Muscle layer of colon (tissue), 2 donors: Measurements from ENCODE around the gene NACC1.

Source experiments
- H3K27ac ChIP-seq: one replicate; pipeline ENCODE4 v1.7.0; 2013; ENCODE audit warnings: low read depth, mild to moderate bottlenecking, low read length, moderate library complexity
- H3K27me3 ChIP-seq, 2 donors: one replicate each; pipeline ENCODE4 v1.7.0; 2013; ENCODE audit warnings: low read length in 2 of 2, mild to moderate bottlenecking in 2 of 2; ENCODE audit not compliant: insufficient read depth in 2 of 2, control insufficient read depth in 1 of 2
- H3K36me3 ChIP-seq: one replicate; pipeline ENCODE4 v1.7.0; 2013; ENCODE audit warnings: mild to moderate bottlenecking, low read length; ENCODE audit not compliant: insufficient read depth
- H3K4me1 ChIP-seq: one replicate; pipeline ENCODE4 v1.7.0; 2013; ENCODE audit warnings: mild to moderate bottlenecking, low read length; ENCODE audit not compliant: insufficient read depth
- H3K4me3 ChIP-seq, 2 donors: one replicate each; pipeline ENCODE4 v1.7.0; 2013; ENCODE audit warnings: low read length in 2 of 2, low read depth in 1 of 2, mild to moderate bottlenecking in 1 of 2, moderate library complexity in 1 of 2
- H3K9ac ChIP-seq: one replicate; pipeline ENCODE4 v1.7.0; 2013; ENCODE audit warnings: low read length
- H3K9me3 ChIP-seq: one replicate; pipeline ENCODE4 v1.7.0; 2013; ENCODE audit warnings: mild to moderate bottlenecking, low read length
- donor health status: abdominal sarcoma.
- donor health status: Adenocarcinoma of cecum.

The NACC1 gene

GRCh38 chr19:13103581-13104359, 14.3 kb upstream of the NACC1 start:
- peak overlapping the region; percentile 45 for H3K9ac ChIP-seq
- H3K4me3 ChIP-seq: no peak overlapping the region
- H3K9me3 ChIP-seq: no peaks in the 10 kb centered on the region
- H3K36me3 ChIP-seq: peaks cover 5% of the 10 kb centered on the region
- H3K27me3 ChIP-seq: no peaks in the 10 kb centered on the region
- peaks cover 27% of the 10 kb centered on the region for H3K4me1 ChIP-seq
- H3K27ac ChIP-seq: peak overlapping the region; percentile 54

- no peaks in the 10 kb centered on the region for H3K9me3 ChIP-seq
- no peak overlapping the region for H3K27ac ChIP-seq
- no peaks in the 10 kb centered on the region for H3K27me3 ChIP-seq
- no peak overlapping the region for H3K9ac ChIP-seq
- no peak overlapping the region for H3K4me3 ChIP-seq
- H3K36me3 ChIP-seq: peaks cover 5% of the 10 kb centered on the region
- peaks cover 23% of the 10 kb centered on the region for H3K4me1 ChIP-seq
These were observed 13.7 kb upstream of the NACC1 start for GRCh38 chr19:13104360-13104847.

- Histone ChIP-seq H3K4me1 (peaks cover 19% of the 10 kb centered on the region), H3K9ac (no peak overlapping the region), H3K27me3 (no peaks in the 10 kb centered on the region), H3K27ac (peak overlapping the region; percentile 39), H3K36me3 (peaks cover 5% of the 10 kb centered on the region), H3K9me3 (no peaks in the 10 kb centered on the region), H3K4me3 (no peak overlapping the region)
These were observed 13.0 kb upstream of the NACC1 start for GRCh38 chr19:13104848-13105711.

- Histone ChIP-seq H3K4me1 (no peaks in the 10 kb centered on the region), H3K9ac (no peak overlapping the region), H3K27ac (no peak overlapping the region), H3K27me3 (no peaks in the 10 kb centered on the region), H3K36me3 (peaks cover 5% of the 10 kb centered on the region), H3K9me3 (no peaks in the 10 kb centered on the region), H3K4me3 (no peak overlapping the region)
These were observed 8.5 kb upstream of the NACC1 start for GRCh38 chr19:13109361-13110098.

- H3K36me3 ChIP-seq: peaks cover 9% of the 10 kb centered on the region
- H3K9ac ChIP-seq: no peak overlapping the region
- no peaks in the 10 kb centered on the region for H3K9me3 ChIP-seq
- H3K4me1 ChIP-seq: no peaks in the 10 kb centered on the region
- H3K4me3 ChIP-seq: no peak overlapping the region
- no peaks in the 10 kb centered on the region for H3K27me3 ChIP-seq
- H3K27ac ChIP-seq: no peak overlapping the region
These were observed 7.9 kb upstream of the NACC1 start for GRCh38 chr19:13110099-13110610.

GRCh38 chr19:13112555-13112954, 5.5 kb upstream of the NACC1 start:
- Histone ChIP-seq H3K27me3 (no peaks in the 10 kb centered on the region), H3K27ac (no peak overlapping the region), H3K9me3 (no peaks in the 10 kb centered on the region), H3K4me1 (peaks cover 14% of the 10 kb centered on the region), H3K9ac (no peak overlapping the region), H3K36me3 (peaks cover 8% of the 10 kb centered on the region), H3K4me3 (no peak overlapping the region)

GRCh38 chr19:13115936-13116281, 2.2 kb upstream of the NACC1 start:
- Histone ChIP-seq H3K27me3 (no peaks in the 10 kb centered on the region), H3K9me3 (no peaks in the 10 kb centered on the region), H3K27ac (peak overlapping the region; percentile 81), H3K9ac (peak overlapping the region; percentile 57), H3K36me3 (peaks cover 6% of the 10 kb centered on the region), H3K4me3 (peak overlapping the region; percentile 76 to 92), H3K4me1 (peaks cover 31% of the 10 kb centered on the region)

GRCh38 chr19:13116282-13117175, 1.5 kb upstream of the NACC1 start, which contains the start of gene TRMT1:
TSS of gene TRMT1 (minus strand) at chr19:13116740. CDS start at chr19:13116399, 341 bp downstream.
- peaks cover 31% of the 10 kb centered on the region for H3K4me1 ChIP-seq
- peak within 1 kb of the TSS; percentile 57 for H3K9ac ChIP-seq
- H3K9me3 ChIP-seq: no peaks in the 10 kb centered on the region
- peaks cover 6% of the 10 kb centered on the region for H3K36me3 ChIP-seq
- peak within 1 kb of the TSS; percentile 81 for H3K27ac ChIP-seq
- H3K27me3 ChIP-seq: no peaks in the 10 kb centered on the region
- peak within 1 kb of the TSS; percentile 76 to 92 for H3K4me3 ChIP-seq

- Histone ChIP-seq H3K27ac (peak overlapping the region; percentile 81), H3K9me3 (no peaks in the 10 kb centered on the region), H3K36me3 (peaks cover 6% of the 10 kb centered on the region), H3K4me1 (peaks cover 31% of the 10 kb centered on the region), H3K4me3 (peak overlapping the region; percentile 76 to 92), H3K9ac (no peak overlapping the region), H3K27me3 (no peaks in the 10 kb centered on the region)
These were observed 790 bp upstream of the NACC1 start for GRCh38 chr19:13117176-13117771.
